Choroid plexus epithelial cell (primary cell): ENCODE data around the gene TMEM198.

Source experiments
- DNase-seq: peaks from one replicate; pipeline ENCODE4 v3.0.0-alpha.2; 2010; ENCODE audit warnings: low read depth
- H3K4me3 ChIP-seq: 2 replicates; pipeline ENCODE4 v1.5.1; 2011; ENCODE audit warnings: low read depth, mild to moderate bottlenecking, control low read depth, low read length, moderate library complexity
- TF ChIP-seq, protein P1 (sequence below): conservative IDR thresholded peaks from 2 replicates; pipeline ENCODE4 v1.5.1; 2011; ENCODE audit warnings: low read depth, mild to moderate bottlenecking, control low read depth, inconsistent platforms, low read length, moderate library complexity

Gene TMEM198

DNA sequence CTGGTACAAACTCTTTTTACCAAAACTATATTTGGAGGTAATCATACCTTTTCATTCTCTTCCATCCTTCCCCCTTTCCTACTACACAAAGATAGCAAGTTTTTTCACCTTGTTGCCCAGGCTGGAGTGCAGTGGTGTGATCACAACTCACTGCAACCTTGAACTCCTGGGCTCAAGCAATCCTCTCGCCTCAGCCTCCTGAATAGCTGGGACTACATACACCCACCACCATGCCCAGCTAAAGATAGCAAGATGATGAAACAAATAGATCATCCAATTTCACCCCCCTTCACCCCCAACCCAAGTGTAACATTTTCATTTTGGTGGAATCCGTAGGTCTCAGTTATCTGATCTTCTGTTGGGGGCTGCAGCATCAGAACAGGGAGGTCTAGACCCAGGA lies 49.3 kb downstream of the TMEM198 start:
- TF ChIP-seq, protein P1, sequence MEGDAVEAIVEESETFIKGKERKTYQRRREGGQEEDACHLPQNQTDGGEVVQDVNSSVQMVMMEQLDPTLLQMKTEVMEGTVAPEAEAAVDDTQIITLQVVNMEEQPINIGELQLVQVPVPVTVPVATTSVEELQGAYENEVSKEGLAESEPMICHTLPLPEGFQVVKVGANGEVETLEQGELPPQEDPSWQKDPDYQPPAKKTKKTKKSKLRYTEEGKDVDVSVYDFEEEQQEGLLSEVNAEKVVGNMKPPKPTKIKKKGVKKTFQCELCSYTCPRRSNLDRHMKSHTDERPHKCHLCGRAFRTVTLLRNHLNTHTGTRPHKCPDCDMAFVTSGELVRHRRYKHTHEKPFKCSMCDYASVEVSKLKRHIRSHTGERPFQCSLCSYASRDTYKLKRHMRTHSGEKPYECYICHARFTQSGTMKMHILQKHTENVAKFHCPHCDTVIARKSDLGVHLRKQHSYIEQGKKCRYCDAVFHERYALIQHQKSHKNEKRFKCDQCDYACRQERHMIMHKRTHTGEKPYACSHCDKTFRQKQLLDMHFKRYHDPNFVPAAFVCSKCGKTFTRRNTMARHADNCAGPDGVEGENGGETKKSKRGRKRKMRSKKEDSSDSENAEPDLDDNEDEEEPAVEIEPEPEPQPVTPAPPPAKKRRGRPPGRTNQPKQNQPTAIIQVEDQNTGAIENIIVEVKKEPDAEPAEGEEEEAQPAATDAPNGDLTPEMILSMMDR: no peak
- DNase-seq: no peak
- H3K4me3 ChIP-seq: no peak overlapping the region

DNA sequence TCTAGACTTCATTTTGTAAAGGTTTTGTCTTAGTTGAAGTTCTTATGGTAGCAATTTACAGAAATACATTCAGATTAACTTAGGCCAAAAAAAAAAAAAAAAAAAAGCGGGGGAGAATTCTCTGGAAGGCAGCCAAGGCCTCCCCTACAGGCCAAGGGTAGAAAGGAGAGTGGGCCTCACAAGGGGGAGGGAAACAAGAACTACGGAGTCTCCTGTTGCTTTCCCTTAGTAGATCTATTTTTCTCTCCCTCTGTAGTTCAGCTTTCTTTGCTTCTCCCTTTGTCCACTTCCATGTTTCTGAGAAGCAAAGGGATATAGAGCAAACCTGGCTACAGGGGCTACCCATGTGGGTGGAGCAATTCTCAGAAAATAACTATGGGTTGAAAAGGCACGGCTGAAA lies 51.4 kb downstream of the TMEM198 start:
- no peak overlapping the region for H3K4me3 ChIP-seq
- peak; percentile 53 for DNase-seq
- TF ChIP-seq, protein P1: peak; percentile 35

DNA sequence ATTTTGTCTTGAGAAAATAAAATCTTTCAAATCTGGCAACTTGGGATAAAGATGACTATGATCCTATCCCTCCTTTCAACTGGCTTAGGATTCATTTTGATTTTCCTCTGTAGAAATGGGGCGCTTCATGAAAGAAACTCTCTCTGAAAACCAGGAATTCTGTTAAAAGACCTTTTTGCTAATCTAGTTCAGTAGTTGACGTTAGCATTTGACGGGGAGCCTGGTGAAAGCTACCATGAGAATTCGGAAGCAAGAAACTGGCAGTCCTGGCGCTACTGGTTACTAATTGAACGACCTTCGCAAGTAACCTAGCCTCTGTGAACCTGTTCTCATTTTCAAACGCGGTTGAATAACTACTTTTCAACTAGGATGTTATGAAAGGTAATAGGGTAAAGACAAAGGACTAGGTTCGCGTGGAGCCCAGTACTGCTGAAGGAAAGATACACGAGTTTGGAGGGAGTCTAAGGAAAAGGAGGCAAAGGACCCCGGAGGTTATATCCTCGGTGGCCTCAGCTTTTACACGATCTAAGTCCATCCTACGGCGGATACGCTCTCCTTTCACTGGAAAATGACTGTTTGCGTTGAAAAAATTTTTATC lies 53.2 kb downstream of the TMEM198 start:
- peak; percentile 33 for DNase-seq
- peak overlapping the region; percentile 91 for H3K4me3 ChIP-seq
- TF ChIP-seq, protein P1: no peak

DNA sequence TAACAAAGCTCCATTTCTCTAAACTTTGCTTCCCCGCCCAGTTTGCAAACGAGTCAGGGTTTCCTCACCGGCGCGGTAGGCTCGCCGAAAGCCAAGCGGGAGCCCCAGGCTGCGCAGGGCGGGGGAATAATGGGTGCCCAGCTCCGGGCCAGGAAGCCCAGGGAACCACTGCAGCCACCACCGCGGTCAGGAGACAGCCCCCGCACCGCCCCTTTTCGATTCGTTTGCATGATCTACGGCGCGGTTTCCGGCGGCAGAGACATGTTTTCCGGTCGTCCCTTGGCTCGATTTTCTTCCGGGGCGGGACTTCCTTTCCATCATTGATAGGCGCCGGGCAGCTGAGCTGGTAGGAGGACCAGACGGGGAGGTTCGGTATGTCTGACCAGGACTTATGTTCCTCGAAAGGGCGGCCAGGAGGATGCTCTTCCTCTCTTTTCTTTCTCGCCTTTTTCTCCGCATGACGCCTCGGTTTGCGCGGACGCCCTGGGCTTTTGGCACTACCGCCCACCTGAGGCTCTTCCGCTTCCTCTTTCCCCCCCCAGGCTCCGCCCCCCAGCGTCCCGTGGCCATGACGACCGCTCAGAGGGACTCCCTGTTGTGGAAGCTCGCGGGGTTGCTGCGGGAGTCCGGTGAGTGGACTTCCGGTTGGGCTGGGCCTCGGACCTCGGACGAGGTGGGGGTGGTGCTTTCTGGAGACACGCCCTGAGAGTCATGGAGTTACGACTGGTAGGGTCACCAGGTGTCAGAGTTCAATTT lies 53.9 kb downstream of the TMEM198 start, which contains the start of gene STK11IP:
Gene STK11IP, plus strand, starts transcription at position 306 of the 756 bp plus-strand sequence. Its CDS starts 263 bp downstream, at position 569.
- DNase-seq: peak; percentile 98
- H3K4me3 ChIP-seq: peak within 1 kb of the TSS; percentile 91
- TF ChIP-seq, protein P1: no peak

DNA sequence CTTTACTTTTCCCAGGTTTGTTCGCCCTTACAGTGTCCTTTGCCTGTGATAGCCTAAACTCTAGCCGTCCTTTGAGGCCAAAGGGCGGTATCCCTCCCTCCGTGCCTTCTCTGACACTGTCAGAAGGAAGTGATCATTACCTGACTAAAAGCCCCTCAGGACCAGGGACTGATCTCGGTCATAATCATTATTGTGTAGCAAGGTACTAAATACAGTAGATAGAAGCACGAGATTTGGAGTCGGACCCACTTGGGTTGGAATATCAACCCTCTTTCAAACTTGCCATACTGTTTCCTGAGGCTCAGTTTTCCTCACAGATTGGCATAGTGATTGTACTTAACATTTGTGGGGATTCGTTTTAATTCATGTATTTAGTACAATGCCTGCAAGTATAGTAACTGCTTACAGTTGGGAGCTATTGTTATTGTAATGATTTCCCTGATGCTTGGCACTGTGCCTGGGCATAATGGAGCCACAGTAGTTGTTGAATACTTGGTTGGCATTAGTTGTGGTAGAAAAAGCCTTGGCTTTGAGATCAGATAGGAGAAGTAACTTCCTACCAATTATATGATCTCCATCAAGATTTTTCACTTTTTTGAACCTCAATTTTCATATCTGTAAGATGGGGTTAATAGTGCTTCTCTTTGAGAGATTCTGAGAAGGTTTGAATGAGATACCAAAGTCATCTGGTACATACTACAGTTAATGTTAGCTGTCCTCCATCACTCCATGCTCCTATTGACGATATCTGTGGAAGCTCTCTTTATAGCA lies 54.7 kb downstream of the TMEM198 start:
- peak overlapping the region; percentile 91 for H3K4me3 ChIP-seq
- TF ChIP-seq, protein P1: no peak
- no peak for DNase-seq
